HG03354 (cell line): ENCODE data around the gene POU6F2.
"Not testable (repeated sequence)": the region's sequence is repeated elsewhere in the genome, so short reads cannot be mapped to it uniquely, and the experiment has no call there.

Source experiments
- ATAC-seq: cut with Tn5 transposase; IDR thresholded peaks from one replicate; pipeline ENCODE4 v1.9.1; 2021; ENCODE audit warnings: mild to moderate bottlenecking; ENCODE audit not compliant: unreplicated experiment, poor library complexity, severe bottlenecking

Gene POU6F2

GRCh38 chr7:38977685-38978084 is at the start of gene POU6F2:
POU6F2 (plus strand) TSS chr7:38977909; CDS start chr7:38977954, 45 bp downstream.
- ATAC-seq = no peak

- ATAC-seq = no peak
These were observed 49.2 kb upstream of the POU6F2 start for GRCh38 chr7:38928506-38928905.

GRCh38 chr7:38929460-38930171 is 48.1 kb upstream of the POU6F2 start:
- no peak for ATAC-seq

- ATAC-seq = peak; percentile 83
These were observed 45.1 kb upstream of the POU6F2 start for GRCh38 chr7:38932509-38933168.

GRCh38 chr7:38934051-38934450 is 43.7 kb upstream of the POU6F2 start:
- ATAC-seq = no peak

GRCh38 chr7:38934536-38934935 is 43.2 kb upstream of the POU6F2 start:
- ATAC-seq = no peak

- no peak for ATAC-seq
These were observed 41.1 kb upstream of the POU6F2 start for GRCh38 chr7:38936641-38937040.

- no peak for ATAC-seq
These were observed 39.7 kb upstream of the POU6F2 start for GRCh38 chr7:38938001-38938485.

GRCh38 chr7:38938589-38938988 is 39.1 kb upstream of the POU6F2 start:
- ATAC-seq = no peak

GRCh38 chr7:38940774-38941173 is 36.9 kb upstream of the POU6F2 start:
- ATAC-seq = no peak

- ATAC-seq = no peak
These were observed 35.2 kb upstream of the POU6F2 start for GRCh38 chr7:38942431-38943051.

- not testable (repeated sequence) for ATAC-seq
These were observed 30.2 kb upstream of the POU6F2 start for GRCh38 chr7:38947541-38947940.

GRCh38 chr7:38950309-38950708 is 27.4 kb upstream of the POU6F2 start:
- no peak for ATAC-seq

GRCh38 chr7:38951213-38951612 is 26.5 kb upstream of the POU6F2 start:
- ATAC-seq = no peak

GRCh38 chr7:38953227-38953626 is 24.5 kb upstream of the POU6F2 start:
- no peak for ATAC-seq

- ATAC-seq = no peak
These were observed 23.7 kb upstream of the POU6F2 start for GRCh38 chr7:38953971-38954370.

GRCh38 chr7:38955892-38956291 is 21.8 kb upstream of the POU6F2 start:
- ATAC-seq = no peak

GRCh38 chr7:38962028-38962427 is 15.7 kb upstream of the POU6F2 start:
- ATAC-seq = no peak

GRCh38 chr7:38964921-38965320 is 12.8 kb upstream of the POU6F2 start:
- no peak for ATAC-seq

- no peak for ATAC-seq
These were observed 3.9 kb upstream of the POU6F2 start for GRCh38 chr7:38973760-38974159.

- ATAC-seq = no peak
These were observed 1.7 kb upstream of the POU6F2 start for GRCh38 chr7:38975944-38976392.
